HG02763 (cell line): Measurements from ENCODE around the gene ITPRIPL1.
"Not testable (repeated sequence)": the region's sequence is repeated elsewhere in the genome, so short reads cannot be mapped to it uniquely, and the experiment has no call there.

Source experiments
- ATAC-seq: cut with Tn5 transposase; IDR thresholded peaks from one replicate; pipeline ENCODE4 v1.9.1; 2021; ENCODE audit warnings: mild to moderate bottlenecking, moderate library complexity; ENCODE audit not compliant: unreplicated experiment

Gene ITPRIPL1, protein sequence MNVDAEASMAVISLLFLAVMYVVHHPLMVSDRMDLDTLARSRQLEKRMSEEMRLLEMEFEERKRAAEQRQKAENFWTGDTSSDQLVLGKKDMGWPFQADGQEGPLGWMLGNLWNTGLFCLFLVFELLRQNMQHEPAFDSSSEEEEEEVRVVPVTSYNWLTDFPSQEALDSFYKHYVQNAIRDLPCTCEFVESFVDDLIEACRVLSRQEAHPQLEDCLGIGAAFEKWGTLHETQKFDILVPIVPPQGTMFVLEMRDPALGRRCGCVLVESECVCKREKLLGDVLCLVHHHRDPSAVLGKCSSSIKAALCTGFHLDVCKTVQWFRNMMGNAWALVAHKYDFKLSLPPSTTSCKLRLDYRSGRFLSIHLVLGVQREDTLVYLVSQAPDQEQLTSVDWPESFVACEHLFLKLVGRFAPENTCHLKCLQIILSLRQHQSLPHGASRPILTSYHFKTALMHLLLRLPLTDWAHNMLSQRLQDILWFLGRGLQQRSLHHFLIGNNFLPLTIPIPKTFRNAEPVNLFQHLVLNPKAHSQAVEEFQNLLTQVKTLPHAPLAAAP

GRCh38 chr2:96325041-96325883, at the start of gene ITPRIPL1:
Gene ITPRIPL1 (plus strand): TSS chr2:96325317. CDS start chr2:96325840, 523 bp downstream.
- no peak for ATAC-seq

GRCh38 chr2:96276787-96277499, 48.2 kb upstream of the ITPRIPL1 start:
- ATAC-seq: no peak

DNA sequence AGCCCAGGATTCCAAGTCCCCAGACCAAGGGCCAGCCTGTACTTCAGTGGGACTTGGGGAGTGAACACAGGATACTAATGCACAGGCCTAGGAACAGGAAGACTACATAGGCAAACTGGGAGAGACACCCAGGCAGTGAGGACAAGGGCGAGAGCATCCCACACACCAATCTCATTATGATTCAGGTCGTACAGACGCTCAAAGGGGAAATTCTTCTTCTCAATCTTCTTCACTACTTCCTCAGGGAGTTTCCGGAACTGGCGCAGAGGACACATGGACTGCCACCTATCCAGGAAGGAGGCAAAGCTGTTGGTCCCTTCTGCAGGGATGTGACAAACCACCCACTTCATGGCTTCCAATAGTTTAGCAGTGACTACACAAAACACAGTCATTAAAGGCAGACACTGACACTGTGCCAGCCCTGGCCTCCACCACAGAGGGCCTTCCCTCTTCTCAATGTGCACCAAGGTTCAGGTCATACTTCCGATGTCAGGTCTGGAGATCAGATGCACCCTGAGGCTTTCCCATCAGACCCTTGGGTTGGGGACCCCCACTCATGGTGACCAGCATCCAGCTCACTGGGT, 37.8 kb upstream of the ITPRIPL1 start:
- ATAC-seq: no peak

- no peak for ATAC-seq
These were observed 33.4 kb upstream of the ITPRIPL1 start for GRCh38 chr2:96291751-96292150.

DNA sequence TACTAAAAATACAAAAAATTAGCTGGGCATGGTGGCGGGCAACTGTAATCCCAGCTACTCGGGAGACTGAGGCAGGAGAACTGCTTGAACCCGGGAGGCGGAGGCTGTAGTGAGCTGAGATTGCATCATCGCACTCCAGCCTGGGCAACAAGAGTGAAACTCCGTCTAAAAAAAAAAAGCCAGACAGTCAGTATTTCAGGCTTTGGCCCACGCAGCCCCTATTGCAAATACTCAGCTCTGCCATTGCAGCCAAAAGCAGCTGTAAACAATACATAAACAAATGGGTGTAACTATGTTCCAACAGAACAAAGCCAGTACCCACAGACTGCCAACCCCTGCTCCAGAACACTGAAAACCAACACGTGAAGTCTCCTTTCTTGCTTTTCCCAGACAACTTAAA, 30.8 kb upstream of the ITPRIPL1 start:
- not testable (repeated sequence) for ATAC-seq

DNA sequence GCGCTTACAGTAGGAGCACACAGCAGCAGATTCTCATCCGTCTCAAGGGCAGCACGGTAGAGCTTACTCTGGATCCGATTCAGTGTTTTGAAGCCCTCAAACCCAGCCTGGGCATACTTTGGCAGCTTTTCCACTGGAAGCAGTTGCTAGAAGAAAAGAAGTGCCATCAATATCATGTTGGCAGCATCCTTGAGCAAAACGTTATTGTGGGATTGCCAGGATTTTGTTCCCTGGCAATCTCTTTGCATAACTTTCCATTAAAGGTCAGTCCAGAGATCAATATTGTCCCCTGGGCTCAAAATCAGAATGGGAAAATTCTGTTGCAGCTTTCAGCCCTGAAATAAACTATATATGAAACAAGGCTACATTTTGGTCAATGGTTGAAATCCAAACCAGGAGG, 28.2 kb upstream of the ITPRIPL1 start:
- ATAC-seq: no peak

DNA sequence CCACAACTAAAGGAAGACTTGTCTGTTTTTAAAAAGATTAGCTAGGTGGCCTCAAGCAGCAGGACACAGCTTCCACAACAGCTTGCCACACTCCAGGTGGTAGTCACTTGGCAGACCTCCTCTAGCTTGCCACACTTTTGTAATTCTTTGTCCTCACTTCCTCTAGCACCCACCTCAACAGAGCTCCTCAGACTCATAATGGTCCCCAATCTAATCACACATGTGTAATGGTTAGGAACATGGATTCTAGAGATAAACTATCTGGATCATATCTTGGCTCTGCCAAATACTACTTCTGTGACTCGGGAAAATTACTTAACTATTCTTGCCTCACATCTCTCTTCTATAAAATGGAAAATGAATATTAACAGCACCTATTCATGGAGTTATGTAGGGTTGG, 23.3 kb upstream of the ITPRIPL1 start:
- ATAC-seq: no peak

- ATAC-seq: no peak
These were observed 20.5 kb upstream of the ITPRIPL1 start for GRCh38 chr2:96304606-96305005.

DNA sequence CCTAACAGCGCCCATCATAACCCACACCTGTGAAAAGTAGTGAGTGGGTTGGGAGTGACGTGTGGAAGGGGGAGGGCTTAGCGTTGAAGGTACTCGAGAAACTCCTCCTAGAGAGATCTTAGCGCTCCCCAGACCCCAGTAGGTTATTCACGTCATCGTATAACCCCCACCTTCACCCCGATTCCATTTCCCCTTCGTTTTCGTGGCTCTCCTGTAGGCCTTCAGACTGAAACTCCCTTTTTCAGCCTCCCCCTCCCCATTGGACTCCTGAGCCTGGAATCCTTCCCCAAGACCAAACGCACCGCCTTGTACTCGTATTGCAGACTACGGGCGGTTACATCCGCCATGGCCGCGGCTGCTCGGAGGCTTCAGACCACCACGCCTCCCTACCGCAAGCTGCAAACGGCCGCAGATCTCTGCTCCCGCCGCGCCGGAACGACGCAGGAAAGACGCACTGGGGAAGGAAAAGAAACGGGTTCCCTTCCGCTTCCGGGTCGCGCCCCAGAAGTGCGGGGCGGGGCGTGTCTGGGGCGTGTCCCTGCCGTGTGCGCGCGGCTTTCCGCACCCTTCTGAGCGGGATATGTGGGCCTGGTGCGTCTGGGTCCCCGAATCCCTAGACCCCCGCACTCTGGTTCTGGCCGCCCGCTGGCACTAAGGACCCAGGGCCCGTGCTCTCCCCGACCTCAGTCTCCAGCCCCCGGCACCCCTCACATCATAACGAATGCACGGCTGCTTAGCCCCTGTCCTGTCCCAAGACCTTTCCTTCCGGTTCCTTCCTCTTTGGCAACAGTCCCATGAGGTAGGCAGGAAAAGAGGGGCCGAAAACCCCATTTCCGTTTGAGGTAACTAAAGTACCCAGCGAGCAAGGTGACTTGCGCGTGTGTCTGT, 19.8 kb upstream of the ITPRIPL1 start, which contains the start of gene SNRNP200:
SNRNP200 (minus strand) TSS at position 456 of the 888 bp plus-strand sequence; CDS start at position 347, 109 bp downstream.
- ATAC-seq: peak; percentile 95

DNA sequence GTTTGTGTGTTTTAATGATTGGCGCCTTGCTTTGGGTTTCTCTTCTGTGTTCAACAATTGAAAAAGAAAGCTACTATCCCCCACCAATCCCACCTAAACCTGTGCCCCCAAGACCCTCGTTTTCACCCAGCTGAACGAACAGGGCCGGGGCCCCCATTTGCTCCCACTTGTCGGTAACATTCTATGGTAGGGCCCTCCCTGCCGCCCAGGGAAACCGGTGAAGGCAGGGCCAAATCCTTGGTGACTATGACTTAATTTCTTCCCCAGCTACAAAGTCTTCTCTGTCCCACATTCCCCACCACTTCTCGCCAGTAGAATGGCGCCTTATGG, 19.2 kb upstream of the ITPRIPL1 start:
- ATAC-seq: no peak

DNA sequence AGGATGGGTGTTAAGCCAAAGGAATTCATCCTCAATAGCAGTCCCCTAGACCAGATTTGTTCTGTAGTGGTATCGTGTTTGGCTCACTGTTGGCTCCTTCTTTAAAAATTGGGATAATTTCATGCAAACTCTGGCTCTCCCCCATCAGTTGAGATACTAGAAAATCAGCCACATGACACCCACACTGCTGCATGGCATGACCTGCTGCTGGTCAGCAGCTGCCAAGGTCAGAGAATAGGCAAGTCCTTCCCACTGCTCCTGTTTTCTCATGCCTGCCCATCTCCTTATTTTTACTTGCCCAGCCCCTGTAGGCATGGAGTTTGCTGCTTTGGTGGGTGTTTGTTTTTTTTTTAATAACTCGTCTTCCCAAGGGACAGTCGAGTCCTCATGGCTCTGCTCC, 18.7 kb upstream of the ITPRIPL1 start:
- ATAC-seq: no peak

DNA sequence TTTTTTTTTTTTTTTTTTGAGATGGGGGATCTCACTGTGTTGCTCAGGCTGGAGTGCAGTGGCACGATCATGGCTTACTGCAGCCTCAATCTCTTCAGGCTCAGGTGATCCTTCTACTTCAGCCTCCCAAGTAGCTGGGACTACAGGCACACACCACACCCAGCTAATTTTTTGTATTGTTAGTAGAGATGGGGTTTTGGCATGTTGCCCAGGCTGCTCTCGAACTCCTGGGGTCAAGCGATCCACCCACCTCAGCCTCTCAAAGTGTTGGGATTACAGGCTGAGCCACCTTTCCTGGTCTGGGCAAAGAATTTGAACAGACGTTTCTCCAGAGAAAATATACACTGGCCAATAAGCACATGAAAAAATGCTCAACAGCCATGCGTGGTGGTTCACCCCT, 16.9 kb upstream of the ITPRIPL1 start:
- ATAC-seq: no peak

- ATAC-seq: no peak
These were observed 10.1 kb upstream of the ITPRIPL1 start for GRCh38 chr2:96315005-96315399.

- ATAC-seq: no peak
These were observed 9.6 kb upstream of the ITPRIPL1 start for GRCh38 chr2:96315400-96316071.

- ATAC-seq: no peak
These were observed 8.1 kb upstream of the ITPRIPL1 start for GRCh38 chr2:96316999-96317398.

DNA sequence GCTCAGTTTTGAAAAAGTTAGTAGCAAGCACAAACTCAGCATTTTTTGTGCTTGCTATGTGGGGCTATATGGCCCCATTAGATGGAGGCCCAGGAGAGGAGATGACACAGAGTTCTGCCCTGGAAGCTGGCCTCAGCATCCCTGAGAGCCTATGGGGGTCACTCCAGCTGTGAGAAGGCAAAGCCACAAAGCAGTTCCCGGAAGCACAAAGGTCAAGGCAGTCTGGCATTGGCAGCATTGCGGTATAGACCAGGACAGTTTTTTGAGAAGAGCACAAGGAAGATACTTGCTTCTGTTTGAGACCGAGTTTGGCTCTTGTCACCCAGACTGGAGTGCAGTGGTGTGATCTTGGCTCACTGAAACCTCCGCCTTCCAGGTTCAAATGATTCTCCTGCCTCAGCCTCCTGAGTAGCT, 7.5 kb upstream of the ITPRIPL1 start:
- no peak for ATAC-seq

DNA sequence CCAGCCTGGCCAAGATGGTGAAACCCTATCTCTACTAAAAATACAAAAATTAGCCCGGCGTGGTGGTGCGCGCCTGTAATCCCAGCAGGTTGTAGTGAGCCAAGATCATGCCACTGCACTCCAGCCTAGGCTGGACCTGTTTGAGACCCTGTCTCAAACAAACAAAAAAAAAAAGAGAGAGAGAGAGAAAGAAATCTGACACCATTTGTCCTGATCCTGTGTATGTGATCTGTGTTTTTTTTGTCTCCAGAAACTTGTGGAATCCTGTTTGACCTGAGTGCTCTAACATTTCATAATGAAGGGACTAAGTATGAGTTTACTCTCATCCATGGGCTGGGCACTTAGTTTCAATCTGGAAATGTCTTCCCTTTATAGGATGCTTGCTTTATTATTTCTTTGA, 6.4 kb upstream of the ITPRIPL1 start:
- ATAC-seq: no peak

- ATAC-seq: no peak
These were observed 5.7 kb upstream of the ITPRIPL1 start for GRCh38 chr2:96319396-96319795.

- ATAC-seq: no peak
These were observed 4.8 kb upstream of the ITPRIPL1 start for GRCh38 chr2:96320326-96320725.
